Measurements from ENCODE around the gene PARD3. TPM values are rescaled to one million over a fixed set of nuclear protein-coding genes. Genes with fewer than 3 reads are reported as not detected.
"Not testable (repeated sequence)": the region's sequence is repeated elsewhere in the genome, so short reads cannot be mapped to it uniquely, and the experiment has no call there.

Gene PARD3
- total RNA-seq, 1 experiment from 2014 or later: 19.3 TPM

DNA sequence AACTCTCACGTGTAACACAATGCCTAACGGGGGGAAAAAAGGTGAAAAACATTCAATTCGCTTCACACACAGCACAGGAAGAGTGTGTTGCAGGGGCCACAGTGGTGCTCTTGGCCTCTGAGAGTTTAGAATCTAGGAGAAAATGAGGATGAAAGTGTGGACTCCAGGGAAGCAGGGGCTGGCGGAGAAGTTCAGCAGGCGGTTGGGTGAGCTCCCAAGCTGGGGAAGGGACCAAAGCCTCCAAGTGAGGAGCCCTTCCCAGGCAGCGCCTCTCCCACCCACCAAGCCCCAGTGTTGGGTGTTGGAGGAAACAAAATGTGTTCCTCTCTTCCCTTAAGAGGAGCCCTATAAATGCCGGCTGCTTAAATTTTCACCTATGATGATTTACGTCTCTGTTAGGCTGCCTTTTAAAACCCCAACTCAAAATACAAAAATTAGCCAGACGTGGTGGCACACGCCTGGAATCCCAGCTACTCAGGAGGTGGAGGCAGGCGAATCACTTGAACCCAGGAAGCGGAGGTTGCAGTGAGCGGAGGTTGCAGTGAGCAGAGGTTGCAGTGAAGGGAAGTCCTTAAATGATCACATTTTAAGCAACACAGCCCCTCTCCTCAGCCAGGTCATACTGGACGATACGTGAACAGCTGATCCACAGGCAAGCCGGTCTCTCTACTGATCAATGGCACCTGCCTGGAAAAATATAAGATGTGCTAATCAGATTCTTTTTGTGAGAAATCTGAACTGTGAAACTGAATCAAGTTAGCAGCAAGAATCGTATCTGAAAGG lies 735.2 kb downstream of the PARD3 start:
- no peak for DNase-seq (ENCODE audit: low spot score)

GRCh38 chr10:34078745-34079470 lies 736.2 kb downstream of the PARD3 start:
- DNase-seq (ENCODE audit: low spot score): no peak

DNA sequence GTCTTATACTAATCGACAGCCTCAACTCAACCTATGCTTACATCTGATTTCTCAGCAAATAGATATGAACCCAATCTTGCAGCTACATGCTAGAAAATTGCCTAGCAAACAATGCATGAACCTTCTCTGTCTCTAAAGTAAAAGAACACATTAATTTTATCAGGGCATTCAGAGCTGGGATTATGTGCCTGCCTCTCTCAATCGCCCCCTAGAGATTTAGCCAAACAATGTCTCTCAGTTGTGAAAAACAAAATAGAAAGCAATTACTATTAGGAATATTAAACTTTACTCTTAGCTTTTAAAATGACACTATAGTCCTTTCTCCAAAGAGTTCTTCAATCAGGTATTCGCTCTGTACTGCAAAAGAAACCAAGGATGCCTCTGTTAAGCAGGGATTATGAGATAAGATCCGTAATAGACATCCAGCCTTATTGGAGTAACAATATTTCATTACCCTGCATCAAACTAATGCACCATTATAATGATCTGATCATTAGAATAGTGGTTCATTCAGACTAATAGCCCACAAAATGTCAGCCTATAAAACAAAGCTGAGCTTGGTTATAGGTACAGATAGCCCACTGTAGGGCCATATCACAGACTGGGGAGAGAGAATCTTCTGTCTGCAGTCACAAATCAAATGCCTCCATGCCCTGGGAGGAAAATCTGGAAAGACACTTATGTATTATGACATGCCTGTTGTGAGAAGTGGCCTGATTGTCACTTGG lies 736.9 kb downstream of the PARD3 start:
- no peak for DNase-seq (ENCODE audit: low spot score)

GRCh38 chr10:34076443-34076842 lies 738.7 kb downstream of the PARD3 start:
- DNase-seq (ENCODE audit: low spot score): no peak

GRCh38 chr10:34075254-34075926 lies 739.7 kb downstream of the PARD3 start:
- DNase-seq (ENCODE audit: low spot score): no peak

GRCh38 chr10:34074051-34074450 lies 741.0 kb downstream of the PARD3 start:
- DNase-seq (ENCODE audit: low spot score): no peak

DNA sequence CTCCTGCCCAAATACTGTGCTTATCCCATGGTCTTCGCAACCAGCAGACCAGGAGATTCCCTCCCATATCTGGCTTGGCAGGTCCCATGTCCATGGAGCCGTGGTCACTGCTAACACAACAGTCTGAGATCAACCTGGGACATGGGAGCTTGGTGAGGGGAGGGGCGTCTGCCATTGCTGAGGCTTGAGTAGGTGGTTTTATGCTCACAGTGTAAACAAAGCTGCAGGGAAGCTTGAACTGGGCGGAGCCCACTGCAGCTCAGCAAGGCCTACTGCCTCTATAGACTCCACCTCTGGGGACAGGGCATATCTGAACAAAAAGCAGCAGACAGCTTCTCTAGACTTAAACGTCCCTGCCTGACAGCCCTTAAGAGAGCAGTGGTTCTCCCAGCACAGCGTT lies 747.4 kb downstream of the PARD3 start:
- not testable (repeated sequence) for DNase-seq (ENCODE audit: low spot score)

- DNase-seq (ENCODE audit: low spot score): no peak
Measured at GRCh38 chr10:34063592-34063991, 751.5 kb downstream of the PARD3 start.

GRCh38 chr10:34061841-34062240 lies 753.3 kb downstream of the PARD3 start:
- no peak for DNase-seq (ENCODE audit: low spot score)
